Measurements from ENCODE around the gene WDPCP.
A peak's percentile ranks its signal among the peaks of the same experiment; 100 is the strongest.
"Not testable (repeated sequence)": the region's sequence is repeated elsewhere in the genome, so short reads cannot be mapped to it uniquely, and the experiment has no call there.

WDPCP gene, protein sequence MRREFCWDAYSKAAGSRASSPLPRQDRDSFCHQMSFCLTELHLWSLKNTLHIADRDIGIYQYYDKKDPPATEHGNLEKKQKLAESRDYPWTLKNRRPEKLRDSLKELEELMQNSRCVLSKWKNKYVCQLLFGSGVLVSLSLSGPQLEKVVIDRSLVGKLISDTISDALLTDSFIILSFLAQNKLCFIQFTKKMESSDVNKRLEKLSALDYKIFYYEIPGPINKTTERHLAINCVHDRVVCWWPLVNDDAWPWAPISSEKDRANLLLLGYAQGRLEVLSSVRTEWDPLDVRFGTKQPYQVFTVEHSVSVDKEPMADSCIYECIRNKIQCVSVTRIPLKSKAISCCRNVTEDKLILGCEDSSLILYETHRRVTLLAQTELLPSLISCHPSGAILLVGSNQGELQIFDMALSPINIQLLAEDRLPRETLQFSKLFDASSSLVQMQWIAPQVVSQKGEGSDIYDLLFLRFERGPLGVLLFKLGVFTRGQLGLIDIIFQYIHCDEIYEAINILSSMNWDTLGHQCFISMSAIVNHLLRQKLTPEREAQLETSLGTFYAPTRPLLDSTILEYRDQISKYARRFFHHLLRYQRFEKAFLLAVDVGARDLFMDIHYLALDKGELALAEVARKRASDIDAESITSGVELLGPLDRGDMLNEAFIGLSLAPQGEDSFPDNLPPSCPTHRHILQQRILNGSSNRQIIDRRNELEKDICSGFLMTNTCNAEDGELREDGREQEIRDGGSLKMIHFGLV

DNA sequence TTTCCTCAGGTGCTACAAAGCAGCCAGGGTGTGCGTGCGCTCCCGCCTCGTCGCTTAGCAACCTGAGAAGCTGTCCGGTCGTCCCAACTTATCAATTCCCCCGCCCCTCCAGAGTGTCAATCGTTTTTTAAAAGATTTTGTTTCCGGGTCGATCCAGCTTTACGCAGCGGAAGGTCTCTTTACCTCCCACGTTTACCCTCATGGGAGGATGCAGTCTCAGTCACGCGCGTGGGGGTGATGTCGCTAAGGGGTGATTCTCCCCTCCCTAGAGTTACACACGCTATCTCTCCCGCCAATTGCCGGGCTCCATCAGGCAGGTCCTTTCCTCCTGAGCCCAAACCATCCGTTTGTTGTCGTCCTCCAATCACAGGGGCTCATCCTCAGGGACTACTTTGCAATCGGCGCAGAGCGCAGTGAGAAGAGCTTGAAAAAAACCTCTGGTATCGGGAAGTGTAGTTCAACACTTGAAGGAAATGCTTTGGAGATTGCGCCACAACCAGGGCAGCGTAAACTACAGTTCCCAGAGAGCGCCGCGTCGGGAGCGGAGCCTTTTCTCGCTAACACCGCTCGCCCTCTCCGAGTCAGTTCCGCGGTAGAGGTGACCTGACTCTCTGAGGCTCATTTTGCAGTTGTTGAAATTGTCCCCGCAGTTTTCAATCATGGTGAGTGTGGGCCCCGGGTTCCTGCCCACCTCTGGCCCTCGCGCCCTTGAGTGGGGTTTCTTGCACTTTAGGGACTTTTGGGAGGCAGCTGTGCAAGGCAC lies at the start of gene WDPCP, which contains the start of gene MDH1:
Gene WDPCP (minus strand): TSS at position 93 of the 763 bp plus-strand sequence. CDS start 206 bp downstream, outside the sequence.
Gene MDH1 (plus strand): TSS at position 579 of the 763 bp plus-strand sequence. CDS start 81 bp downstream, at position 660.
- peak; percentile 100 for DNase-seq (ENCODE audit: low read depth, low spot score)
- H3K27ac ChIP-seq: peak within 1 kb of the TSS; percentile 67

DNA sequence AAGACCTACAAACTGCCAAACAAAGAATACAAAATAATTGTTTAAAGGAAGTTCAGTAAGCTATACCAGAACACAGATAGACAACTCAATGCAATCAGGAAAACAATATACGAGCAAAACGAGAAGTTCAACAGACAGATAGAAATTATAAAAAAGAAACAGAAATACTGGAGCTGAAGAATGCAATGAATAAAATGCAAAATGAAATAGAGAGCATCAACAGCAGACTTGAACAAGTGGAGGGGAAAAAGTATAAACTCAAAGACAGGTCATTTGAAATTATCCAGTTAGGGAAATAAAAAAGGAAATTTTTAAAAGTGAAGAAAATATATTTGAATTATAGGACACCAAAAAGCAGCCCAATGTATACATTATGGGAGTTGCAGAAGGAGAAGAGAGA lies 44.1 kb upstream of the WDPCP start:
- no peak overlapping the region for H3K27ac ChIP-seq
- no peak for DNase-seq (ENCODE audit: low read depth, low spot score)

DNA sequence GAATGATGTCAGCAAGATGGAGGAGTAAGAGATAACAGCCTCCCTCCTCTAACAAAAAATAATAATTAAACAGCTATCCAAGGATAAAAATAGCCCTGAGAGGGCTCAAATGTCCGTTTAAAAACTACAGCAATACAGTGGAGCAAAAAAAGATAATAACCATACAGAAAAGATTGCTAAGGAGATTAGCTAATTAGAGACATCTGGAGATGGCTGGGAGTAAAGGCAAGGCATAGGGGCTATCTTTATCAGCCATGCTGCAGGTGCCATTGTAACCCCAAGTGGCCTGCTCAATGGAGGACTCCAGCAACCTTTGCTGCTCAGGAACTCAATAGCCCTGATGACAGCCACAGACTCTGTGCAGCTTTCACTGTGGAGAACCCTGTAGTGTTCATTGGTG lies 43.2 kb upstream of the WDPCP start:
- DNase-seq (ENCODE audit: low read depth, low spot score): no peak

DNA sequence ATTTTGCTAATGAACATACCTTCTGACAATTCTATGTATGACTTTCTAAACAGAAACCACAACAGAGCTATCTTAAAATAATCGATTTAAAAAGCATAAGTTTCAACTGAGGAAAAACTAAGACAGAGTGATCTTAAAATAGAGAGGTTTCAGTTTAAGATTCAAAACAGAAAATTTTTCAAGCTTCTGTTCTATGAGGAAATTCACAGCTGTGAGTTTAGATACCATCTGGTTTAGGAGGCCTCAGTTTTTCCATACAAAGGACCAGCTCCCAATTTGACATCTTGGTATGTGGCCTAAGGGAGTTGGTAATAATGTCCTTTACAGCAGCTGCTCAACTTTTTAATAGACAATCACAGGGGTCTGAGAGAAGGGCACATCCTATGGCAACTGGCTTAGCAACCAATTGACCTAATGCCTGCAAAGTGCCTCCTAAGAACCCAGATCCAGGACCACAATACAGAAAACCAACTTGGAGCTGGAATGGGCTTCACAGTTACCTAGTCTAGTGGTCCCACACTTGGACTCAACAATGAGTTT lies 40.2 kb upstream of the WDPCP start:
- no peak for DNase-seq (ENCODE audit: low read depth, low spot score)
- H3K27ac ChIP-seq: no peak overlapping the region

More for the DNA sequence above, 43.2 kb upstream of the WDPCP start:
- no peak overlapping the region for H3K27ac ChIP-seq

DNA sequence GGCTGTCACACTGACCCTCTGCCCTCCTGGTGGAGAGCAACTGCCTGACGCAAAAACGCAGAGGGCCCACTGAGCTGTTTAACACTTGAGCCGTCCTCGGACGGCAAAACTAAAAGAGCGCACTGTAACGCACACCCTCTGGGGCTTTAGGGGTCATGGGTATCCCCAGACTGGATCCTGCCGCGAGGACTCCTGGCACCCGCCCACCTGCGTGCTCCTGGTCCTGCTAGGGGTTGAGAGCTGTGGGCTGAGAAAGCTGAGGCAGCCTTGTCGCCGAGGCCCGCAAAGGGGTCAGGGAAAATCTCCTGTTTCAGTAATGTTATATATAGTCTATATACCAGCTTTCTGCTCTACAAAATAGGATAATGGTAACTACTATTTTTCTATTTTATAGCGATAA lies 39.6 kb upstream of the WDPCP start:
- H3K27ac ChIP-seq: no peak overlapping the region
- DNase-seq (ENCODE audit: low read depth, low spot score): no peak

DNA sequence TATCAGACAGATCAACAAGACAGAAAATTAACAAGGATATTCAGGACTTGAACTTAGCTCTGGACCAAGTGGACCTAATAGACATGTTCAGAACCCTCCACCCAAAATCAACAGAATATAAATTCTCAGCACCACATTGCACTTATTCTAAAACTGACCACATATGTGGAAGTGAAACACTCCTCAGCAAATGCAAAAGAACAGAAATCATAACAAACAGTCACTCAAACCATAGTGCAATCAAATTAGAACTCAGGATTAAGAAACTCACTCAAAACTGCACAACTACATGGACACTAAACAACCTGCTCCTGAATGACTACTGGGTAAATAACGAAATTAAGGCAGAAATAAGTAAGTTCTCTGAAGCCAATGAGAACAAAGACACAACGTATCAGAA lies 35.5 kb upstream of the WDPCP start:
- DNase-seq (ENCODE audit: low read depth, low spot score): not testable (repeated sequence)

DNA sequence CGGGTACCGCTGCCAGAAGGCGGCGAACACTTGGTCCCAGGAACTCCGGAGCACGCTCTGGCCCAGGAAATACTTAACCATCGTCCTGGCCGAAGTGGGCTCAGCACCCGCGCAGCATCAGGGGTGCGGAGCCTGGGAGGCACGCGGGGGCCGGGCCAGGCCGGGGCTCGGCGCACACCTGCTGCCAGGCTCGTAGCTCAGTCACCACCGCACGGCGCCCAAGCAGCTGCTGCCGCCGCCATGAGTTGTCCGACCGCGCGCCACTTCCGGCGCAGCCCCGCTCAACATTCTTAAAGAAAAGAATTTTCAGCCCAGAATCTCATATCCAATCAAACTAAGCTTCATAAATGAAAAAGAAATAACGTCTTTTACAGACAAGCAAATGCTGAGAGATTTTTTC lies 34.5 kb upstream of the WDPCP start:
- no peak overlapping the region for H3K27ac ChIP-seq

More for the DNA sequence above, 35.5 kb upstream of the WDPCP start:
- H3K27ac ChIP-seq: not testable (repeated sequence)

DNA sequence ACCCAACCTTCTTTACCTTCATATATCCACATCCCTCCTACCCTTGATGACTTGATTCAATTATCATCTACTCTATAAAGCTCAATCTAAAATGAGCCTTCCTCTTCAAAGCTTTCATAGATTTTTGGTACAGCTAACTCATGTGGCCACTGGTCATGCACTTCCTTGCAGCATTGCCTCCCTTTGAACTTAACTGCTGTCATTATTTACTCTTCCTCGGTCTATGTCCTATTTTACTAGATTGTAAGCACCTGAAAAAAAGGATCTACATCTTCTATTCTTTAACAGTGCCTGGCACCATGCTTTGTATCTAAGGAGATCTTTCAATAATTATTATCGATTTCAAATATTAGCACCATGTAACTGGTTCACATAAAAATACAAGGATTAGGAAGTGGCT lies 31.1 kb upstream of the WDPCP start:
- no peak overlapping the region for H3K27ac ChIP-seq
- DNase-seq (ENCODE audit: low read depth, low spot score): no peak

More for the DNA sequence above, 34.5 kb upstream of the WDPCP start:
- no peak for DNase-seq (ENCODE audit: low read depth, low spot score)

DNA sequence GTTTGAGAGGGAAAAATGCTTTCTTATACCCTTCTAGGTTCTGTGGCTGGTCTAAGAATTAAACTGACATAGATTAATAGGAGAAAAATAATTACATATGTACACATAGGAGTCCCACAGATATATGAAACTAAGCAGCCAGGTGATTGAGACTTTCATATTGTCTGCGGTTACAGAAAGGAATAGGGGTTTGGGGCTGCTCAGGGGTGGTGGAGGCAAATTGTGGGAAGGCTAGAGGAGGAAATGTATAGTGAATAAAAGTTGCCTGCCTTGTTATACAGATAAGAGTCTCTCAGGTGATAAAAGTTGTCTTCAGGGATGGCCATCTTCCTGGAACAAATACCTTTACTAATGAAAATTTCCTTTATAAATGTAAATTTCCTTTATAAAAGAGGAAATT lies 29.1 kb upstream of the WDPCP start:
- DNase-seq (ENCODE audit: low read depth, low spot score): no peak
- no peak overlapping the region for H3K27ac ChIP-seq

DNA sequence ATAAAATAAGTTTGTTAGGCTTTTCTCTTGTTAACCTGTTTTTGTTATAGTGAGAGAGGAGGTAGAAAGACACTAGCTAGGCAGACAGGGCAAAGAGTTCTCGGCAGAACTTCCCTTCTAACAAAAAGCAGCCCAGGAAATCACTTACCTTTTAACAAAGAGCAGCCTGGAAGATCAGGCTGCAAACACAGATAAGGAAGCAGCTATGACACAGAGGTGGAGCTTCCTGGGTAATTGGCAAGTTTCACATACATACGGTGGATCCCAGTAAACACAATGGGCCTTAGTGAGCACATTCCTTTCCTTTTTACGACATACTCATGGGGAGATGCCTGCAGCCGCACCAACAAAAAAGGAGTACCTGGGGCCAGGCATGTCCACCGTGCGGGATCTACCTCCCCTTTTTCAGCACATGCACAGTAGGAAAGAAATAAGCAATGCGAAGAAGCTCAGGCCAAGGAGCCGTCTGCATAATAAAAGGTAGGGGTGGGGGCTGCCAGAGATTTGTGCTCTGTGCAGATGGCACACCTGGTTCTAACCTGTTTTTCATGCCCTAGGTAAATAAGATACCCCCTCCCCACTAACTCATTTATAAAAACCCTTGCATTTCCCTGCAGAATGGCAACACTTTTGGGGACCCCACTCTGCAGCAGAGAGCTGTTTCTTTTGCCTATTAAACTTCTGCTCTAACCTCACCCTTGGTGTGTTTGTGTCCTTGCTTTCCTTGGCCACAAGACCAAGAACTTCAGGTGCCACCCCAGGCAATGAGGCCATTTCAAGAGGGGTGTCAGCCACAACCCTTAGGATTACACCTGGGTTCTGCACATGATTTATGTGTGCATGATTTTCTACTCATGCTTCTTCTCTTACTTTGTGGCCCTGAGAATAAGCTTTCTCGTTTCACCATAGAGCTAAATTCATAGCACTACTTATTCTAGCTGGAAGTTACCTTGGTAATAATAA lies 27.0 kb upstream of the WDPCP start:
- peak overlapping the region; percentile 88 for H3K27ac ChIP-seq
- DNase-seq (ENCODE audit: low read depth, low spot score): peak; percentile 53

DNA sequence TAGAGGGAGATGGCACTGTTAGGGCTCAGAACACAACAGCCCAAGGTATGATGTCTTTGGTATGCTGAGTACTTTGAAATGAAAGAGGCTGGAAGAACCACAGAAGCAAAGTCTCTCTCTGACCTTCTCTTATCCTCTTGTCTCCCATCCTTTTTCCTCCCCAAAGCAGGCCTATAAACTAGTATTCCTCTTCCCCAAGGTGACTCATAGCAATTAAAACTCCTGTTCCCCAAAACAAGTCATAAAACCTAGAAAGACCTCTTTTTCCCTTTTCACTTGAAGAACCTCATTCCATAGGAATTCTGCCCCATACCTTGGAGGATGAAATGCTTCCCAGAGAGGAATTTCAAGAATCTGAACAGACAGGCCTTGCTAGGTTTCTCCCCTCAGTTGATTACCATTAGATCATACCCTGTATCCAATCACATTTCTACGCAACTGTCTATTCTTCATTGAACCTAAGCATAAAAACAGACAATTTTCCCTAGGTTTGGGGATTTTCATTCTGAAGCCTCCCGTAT lies 26.2 kb upstream of the WDPCP start:
- peak; percentile 18 for DNase-seq (ENCODE audit: low read depth, low spot score)
- H3K27ac ChIP-seq: peak overlapping the region; percentile 88

DNA sequence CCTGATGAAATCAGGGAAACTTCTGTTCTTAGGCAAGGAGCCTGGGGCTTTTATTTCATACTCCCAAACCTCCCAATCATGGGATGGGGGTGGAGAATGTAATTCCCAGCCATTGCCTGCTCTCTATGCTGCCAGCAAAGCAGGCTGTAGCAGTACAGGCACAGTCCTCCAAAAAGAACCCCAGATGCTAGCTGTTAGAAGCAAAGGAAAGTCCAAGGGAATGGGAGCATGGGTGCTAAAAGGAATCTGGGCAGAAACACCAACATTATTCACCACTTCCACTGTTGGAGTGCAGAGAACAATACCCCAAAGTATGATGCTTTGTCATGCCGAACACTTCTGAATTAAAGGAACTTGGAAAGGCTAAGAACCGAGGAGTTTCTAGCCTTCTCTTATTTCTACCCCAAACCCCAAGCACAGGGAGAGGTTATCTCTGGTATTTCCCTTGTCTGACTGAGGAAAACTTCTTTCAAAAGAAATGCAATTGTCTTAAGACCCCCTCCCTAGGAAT lies 25.2 kb upstream of the WDPCP start:
- DNase-seq (ENCODE audit: low read depth, low spot score): no peak
- H3K27ac ChIP-seq: no peak overlapping the region

DNA sequence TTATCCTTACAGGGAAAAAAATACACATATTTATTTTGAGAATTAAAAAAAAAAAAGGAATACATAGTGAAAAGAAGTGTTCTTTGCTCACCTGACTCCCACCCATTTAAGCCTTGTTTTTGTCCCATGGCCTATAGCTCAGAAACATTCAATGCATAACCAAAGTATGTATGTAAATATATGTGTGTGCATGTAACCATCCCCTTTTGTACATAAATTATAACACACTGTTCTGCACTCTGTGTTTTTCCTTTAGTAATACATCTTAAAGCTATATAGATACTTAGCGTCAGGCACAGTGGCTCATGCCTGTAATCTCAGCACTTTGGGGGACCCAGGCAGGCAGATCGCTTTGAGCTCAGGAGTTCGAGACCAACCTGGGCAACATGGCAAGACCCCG lies 22.2 kb upstream of the WDPCP start:
- no peak for DNase-seq (ENCODE audit: low read depth, low spot score)

DNA sequence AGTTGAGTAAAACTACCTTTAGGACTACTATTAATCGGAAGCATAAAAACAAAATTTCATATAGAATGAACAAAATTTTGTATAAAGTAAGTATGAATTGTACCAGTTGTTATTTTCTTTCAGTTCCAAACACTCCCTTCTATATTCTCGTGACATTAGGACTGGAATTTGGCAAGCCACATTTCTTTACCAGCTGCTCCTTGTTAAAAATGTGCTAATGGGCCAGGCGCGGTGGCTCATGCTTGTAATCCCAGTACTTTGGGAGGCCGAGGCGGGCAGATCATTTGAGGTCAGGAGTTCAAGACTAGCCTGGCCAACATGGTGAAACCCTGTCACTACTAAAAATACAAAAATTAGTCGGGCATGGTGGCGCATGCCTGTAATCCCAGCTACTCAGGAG lies 20.6 kb upstream of the WDPCP start:
- DNase-seq (ENCODE audit: low read depth, low spot score); H3K27ac ChIP-seq: not testable (repeated sequence)

More for the DNA sequence above, 22.2 kb upstream of the WDPCP start:
- H3K27ac ChIP-seq: no peak overlapping the region

DNA sequence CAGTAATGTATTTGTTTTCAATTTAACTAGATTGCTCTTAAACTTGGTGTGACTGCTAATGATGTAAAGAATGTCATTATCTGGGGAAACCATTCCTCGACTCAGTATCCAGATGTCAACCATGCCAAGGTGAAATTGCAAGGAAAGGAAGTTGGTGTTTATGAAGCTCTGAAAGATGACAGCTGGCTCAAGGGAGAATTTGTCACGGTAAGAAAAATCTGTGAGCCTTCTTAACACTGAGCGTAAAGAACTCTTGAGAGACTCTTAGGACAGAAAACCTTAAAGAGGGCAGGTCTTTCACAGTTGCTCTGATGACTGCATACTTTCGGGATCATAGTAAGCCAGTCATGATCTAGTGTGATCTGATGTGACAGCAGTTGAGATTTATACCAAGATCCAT lies 16.4 kb upstream of the WDPCP start:
- DNase-seq (ENCODE audit: low read depth, low spot score): no peak
- H3K27ac ChIP-seq: no peak overlapping the region

DNA sequence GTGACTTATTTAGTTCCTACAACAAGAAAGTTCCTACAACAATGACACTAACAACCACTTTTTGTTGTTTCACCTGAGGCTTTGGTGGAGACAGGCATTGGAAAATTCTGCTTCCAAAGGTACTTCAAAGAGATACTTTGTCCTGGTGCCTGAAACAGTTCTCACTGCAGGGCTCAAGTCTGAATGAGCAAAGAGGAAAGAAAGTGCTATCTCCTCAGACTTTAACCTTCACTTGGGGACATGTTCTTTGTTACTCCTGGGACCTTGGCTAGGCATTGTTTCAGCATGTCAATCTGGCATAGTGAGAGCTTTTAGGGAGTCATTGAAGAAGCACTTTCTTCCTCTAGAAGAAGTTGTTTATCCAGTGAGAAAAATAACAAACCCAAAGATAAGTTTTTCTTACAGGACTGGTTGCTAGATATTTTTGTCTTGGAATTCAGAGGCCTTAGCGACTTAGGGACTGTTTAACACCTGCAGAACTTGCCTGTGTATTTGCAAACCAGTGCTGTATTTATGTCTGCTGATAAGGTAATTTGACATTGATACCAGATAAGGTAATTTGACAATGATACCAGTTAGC lies 12.7 kb upstream of the WDPCP start:
- DNase-seq (ENCODE audit: low read depth, low spot score): no peak
- H3K27ac ChIP-seq: no peak overlapping the region

DNA sequence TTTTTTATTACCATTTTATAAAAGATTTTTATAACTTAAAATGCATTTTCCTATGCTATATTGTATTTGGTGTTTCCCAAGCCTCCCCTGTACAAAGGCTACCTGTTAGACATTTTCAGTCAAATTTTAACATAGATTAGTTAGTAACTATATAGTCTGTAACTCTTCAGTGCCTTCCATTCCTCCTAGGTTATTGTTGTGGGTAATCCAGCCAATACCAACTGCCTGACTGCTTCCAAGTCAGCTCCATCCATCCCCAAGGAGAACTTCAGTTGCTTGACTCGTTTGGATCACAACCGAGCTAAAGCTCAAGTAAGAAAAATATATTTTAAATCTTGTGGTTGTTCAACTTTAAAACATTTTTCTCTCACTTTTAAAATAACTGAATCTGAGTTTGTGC lies 10.7 kb upstream of the WDPCP start:
- no peak overlapping the region for H3K27ac ChIP-seq
- DNase-seq (ENCODE audit: low read depth, low spot score): no peak

DNA sequence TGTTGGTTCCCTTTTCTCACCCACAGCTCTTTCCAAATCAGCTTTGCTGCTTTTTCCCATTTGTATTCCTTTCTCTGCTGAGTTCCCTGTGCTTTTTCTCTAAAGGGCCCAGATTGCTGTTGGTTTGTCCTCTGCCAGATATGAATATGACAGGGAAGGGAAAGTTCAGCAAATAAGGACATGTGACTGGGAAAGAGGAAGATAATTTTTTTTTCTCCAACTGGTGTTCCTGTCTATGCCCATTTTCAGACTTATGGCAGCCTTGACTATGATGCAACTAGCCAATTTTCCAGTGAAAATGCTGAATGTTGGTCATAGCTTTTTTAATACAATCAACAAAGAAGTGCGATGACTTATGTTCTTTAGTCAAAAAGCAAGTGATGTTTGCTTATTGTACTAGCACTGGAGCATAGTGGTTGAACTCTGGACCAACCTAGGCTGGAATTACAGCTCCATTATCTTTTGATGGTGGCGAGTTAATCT lies 8.2 kb upstream of the WDPCP start:
- H3K27ac ChIP-seq: no peak overlapping the region
- DNase-seq (ENCODE audit: low read depth, low spot score): no peak
